ENCODE measurements around the gene BRD8.

The BRD8 gene

GRCh38 chr5:138091685-138092084, 86.7 kb downstream of the BRD8 start:
- TF ChIP-seq TEAD4 (IDR thresholded peaks at IDR 0.05) (no peak), ZBTB7A (IDR thresholded peaks at IDR 0.05; ENCODE audit: low read depth) (no peak), CREB1 (IDR thresholded peaks at IDR 0.05; ENCODE audit: low read depth) (no peak), REST (IDR thresholded peaks at IDR 0.05; ENCODE audit: low read depth) (no peak), RAD21 (IDR thresholded peaks at IDR 0.05; ENCODE audit: low read depth) (no peak), YY1 (IDR thresholded peaks at IDR 0.05; ENCODE audit: low read depth) (no peak), NFIC (IDR thresholded peaks at IDR 0.05) (no peak)

Measured in Ishikawa (cell line).